Measurements from ENCODE around the gene PLOD1. TPM values are rescaled to one million over a fixed set of nuclear protein-coding genes. Genes with fewer than 3 reads are reported as not detected.

The PLOD1 gene
- total and polyA plus RNA-seq, 2 experiments from 2014 or later: 22.4 to 62.9 TPM

DNA sequence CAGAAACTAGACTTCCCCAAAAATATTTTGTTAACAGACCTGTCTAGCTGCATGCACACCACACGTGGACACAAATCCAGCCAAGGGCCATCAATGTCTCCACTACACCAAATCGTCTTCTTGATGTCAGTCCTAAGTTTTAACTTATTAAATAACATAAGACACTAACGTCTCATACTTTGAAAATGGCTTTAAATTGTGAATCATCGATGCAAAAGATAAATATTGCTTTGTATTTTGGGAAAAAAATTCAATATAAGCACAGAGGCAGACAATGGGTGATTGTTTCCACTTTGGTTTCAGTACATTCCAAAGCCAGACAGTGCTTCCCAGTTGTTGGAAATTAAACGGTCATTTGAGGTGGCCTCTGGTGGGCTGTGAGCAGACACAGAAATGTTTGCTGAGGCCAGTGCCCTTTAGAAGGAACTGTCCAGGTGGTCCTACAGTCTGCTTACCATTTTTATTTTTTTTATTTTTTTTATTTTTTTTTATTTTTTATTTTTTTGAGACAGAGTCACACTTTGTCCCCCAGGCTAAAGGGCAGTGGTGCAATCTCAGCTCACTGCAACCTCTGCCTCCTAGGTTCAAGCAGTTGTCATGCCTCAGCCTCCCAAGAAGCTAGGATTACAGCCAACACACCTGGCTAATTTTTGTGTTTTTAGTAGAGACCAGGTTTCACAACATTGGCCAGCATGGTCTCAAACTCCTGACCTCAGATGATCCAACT, 6.5 kb upstream of the PLOD1 start:
- H3K27me3 ChIP-seq (ENCODE audit: insufficient read depth): no peaks in the 10 kb centered on the region
- no peak overlapping the region for H2AFZ ChIP-seq
- H3K9me2 ChIP-seq (ENCODE audit: insufficient read depth): no peaks in the 10 kb centered on the region
- no peak overlapping the region for H3K4me3 ChIP-seq
- TF ChIP-seq, protein P1, sequence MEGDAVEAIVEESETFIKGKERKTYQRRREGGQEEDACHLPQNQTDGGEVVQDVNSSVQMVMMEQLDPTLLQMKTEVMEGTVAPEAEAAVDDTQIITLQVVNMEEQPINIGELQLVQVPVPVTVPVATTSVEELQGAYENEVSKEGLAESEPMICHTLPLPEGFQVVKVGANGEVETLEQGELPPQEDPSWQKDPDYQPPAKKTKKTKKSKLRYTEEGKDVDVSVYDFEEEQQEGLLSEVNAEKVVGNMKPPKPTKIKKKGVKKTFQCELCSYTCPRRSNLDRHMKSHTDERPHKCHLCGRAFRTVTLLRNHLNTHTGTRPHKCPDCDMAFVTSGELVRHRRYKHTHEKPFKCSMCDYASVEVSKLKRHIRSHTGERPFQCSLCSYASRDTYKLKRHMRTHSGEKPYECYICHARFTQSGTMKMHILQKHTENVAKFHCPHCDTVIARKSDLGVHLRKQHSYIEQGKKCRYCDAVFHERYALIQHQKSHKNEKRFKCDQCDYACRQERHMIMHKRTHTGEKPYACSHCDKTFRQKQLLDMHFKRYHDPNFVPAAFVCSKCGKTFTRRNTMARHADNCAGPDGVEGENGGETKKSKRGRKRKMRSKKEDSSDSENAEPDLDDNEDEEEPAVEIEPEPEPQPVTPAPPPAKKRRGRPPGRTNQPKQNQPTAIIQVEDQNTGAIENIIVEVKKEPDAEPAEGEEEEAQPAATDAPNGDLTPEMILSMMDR (conservative IDR thresholded peaks at IDR 0.05; ENCODE audit: low read depth in 2 of 2): no peak
- TF ChIP-seq, protein P2, sequence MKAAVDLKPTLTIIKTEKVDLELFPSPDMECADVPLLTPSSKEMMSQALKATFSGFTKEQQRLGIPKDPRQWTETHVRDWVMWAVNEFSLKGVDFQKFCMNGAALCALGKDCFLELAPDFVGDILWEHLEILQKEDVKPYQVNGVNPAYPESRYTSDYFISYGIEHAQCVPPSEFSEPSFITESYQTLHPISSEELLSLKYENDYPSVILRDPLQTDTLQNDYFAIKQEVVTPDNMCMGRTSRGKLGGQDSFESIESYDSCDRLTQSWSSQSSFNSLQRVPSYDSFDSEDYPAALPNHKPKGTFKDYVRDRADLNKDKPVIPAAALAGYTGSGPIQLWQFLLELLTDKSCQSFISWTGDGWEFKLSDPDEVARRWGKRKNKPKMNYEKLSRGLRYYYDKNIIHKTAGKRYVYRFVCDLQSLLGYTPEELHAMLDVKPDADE (IDR thresholded peaks at IDR 0.05): no peak
- no peak for TF ChIP-seq STAT1 (IDR thresholded peaks at IDR 0.05; ENCODE audit: unreplicated experiment)
- TF ChIP-seq, protein P3, sequence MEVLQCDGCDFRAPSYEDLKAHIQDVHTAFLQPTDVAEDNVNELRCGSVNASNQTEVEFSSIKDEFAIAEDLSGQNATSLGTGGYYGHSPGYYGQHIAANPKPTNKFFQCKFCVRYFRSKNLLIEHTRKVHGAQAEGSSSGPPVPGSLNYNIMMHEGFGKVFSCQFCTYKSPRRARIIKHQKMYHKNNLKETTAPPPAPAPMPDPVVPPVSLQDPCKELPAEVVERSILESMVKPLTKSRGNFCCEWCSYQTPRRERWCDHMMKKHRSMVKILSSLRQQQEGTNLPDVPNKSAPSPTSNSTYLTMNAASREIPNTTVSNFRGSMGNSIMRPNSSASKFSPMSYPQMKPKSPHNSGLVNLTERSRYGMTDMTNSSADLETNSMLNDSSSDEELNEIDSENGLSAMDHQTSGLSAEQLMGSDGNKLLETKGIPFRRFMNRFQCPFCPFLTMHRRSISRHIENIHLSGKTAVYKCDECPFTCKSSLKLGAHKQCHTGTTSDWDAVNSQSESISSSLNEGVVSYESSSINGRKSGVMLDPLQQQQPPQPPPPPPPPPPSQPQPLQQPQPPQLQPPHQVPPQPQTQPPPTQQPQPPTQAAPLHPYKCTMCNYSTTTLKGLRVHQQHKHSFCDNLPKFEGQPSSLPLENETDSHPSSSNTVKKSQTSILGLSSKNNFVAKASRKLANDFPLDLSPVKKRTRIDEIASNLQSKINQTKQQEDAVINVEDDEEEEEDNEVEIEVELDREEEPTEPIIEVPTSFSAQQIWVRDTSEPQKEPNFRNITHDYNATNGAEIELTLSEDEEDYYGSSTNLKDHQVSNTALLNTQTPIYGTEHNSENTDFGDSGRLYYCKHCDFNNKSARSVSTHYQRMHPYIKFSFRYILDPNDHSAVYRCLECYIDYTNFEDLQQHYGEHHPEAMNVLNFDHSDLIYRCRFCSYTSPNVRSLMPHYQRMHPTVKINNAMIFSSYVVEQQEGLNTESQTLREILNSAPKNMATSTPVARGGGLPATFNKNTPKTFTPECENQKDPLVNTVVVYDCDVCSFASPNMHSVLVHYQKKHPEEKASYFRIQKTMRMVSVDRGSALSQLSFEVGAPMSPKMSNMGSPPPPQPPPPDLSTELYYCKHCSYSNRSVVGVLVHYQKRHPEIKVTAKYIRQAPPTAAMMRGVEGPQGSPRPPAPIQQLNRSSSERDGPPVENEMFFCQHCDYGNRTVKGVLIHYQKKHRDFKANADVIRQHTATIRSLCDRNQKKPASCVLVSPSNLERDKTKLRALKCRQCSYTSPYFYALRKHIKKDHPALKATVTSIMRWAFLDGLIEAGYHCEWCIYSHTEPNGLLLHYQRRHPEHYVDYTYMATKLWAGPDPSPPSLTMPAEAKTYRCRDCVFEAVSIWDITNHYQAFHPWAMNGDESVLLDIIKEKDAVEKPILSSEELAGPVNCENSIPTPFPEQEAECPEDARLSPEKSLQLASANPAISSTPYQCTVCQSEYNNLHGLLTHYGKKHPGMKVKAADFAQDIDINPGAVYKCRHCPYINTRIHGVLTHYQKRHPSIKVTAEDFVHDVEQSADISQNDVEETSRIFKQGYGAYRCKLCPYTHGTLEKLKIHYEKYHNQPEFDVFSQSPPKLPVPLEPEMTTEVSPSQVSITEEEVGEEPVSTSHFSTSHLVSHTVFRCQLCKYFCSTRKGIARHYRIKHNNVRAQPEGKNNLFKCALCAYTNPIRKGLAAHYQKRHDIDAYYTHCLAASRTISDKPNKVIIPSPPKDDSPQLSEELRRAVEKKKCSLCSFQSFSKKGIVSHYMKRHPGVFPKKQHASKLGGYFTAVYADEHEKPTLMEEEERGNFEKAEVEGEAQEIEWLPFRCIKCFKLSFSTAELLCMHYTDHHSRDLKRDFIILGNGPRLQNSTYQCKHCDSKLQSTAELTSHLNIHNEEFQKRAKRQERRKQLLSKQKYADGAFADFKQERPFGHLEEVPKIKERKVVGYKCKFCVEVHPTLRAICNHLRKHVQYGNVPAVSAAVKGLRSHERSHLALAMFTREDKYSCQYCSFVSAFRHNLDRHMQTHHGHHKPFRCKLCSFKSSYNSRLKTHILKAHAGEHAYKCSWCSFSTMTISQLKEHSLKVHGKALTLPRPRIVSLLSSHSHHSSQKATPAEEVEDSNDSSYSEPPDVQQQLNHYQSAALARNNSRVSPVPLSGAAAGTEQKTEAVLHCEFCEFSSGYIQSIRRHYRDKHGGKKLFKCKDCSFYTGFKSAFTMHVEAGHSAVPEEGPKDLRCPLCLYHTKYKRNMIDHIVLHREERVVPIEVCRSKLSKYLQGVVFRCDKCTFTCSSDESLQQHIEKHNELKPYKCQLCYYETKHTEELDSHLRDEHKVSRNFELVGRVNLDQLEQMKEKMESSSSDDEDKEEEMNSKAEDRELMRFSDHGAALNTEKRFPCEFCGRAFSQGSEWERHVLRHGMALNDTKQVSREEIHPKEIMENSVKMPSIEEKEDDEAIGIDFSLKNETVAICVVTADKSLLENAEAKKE (CRISPR knock-in tag; IDR thresholded peaks at IDR 0.05): no peak
- Mint-ChIP-seq H3K27me3 (ENCODE audit: insufficient read depth, low read depth, poor library complexity) (peaks cover 7% of the 10 kb centered on the region), H3K9me3 (no peaks in the 10 kb centered on the region; the same call in 2 of the 3 replicates), H3K36me3 (ENCODE audit: low read depth) (peaks cover 16% of the 10 kb centered on the region), H3K4me3 (no peak overlapping the region), H3K4me1 (peaks cover 24% of the 10 kb centered on the region), H3K27ac (no peak overlapping the region)
- ATAC-seq (no peak), DNase-seq (ENCODE audit: low spot score) (no peak)
- no peaks in the 10 kb centered on the region for H3K36me3 ChIP-seq (ENCODE audit: insufficient read depth)
- peaks cover 14% of the 10 kb centered on the region for H3K4me1 ChIP-seq (ENCODE audit: insufficient read depth)
- H3F3A ChIP-seq (replicated peaks; ENCODE audit: low read depth): 0 out of 2 replicates have a peak, but pooled peaks cover 5% of the 10 kb centered on the region
- H3K27ac ChIP-seq (ENCODE audit: low read depth): no peak overlapping the region
- peaks cover 22% of the 10 kb centered on the region for H3K79me2 ChIP-seq (replicated peaks; ENCODE audit: insufficient read depth)
- peaks cover 18% of the 10 kb centered on the region for H4K20me1 ChIP-seq (replicated peaks; ENCODE audit: insufficient read depth)
- no peak overlapping the region for H3K4me2 ChIP-seq
